MCF 10A (cell line): ENCODE results near the gene PSME3. TPM values are rescaled to one million over a fixed set of nuclear protein-coding genes. Genes with fewer than 3 reads are reported as not detected.
"Not testable (repeated sequence)": the region's sequence is repeated elsewhere in the genome, so short reads cannot be mapped to it uniquely, and the experiment has no call there.

ENCODE experiments used
- BruUV-seq: library from RNA; stranded (reverse); fragments of 400-500 nt; replicated peaks from 2 replicates; lab custom pipeline; 2021; lab: Mats Ljungman, UMichigan
- CTCF ChIA-PET: fragments of 300-600 bp; sonication (Branson Sonifier 250); formaldehyde crosslinking; extraction: SDS; loops from one replicate; lab custom pipeline; 2021; ENCODE audit warnings: antibody characterized with exemption, inconsistent platforms; lab: Yijun Ruan, JAX
- POLR2A ChIA-PET: fragments of 300-600, 350-650 bp; sonication (Branson Sonifier 250); formaldehyde crosslinking; extraction: SDS; loops from one replicate; lab custom pipeline; 2020; ENCODE audit warnings: antibody characterized with exemption, inconsistent platforms; lab: Yijun Ruan, JAX
- DNase-seq: peaks from one replicate; pipeline ENCODE4 v3.0.0-alpha.2; 2018; ENCODE audit not compliant: unreplicated experiment
- H3K27ac Mint-ChIP-seq: one replicate; pipeline ENCODE4 v1.8.0; 2022; ENCODE audit warnings: mild to moderate bottlenecking, low read depth, mixed read lengths; ENCODE audit not compliant: unreplicated experiment
- H3K27me3 Mint-ChIP-seq: one replicate; pipeline ENCODE4 v1.8.0; 2022; ENCODE audit warnings: mixed read lengths; ENCODE audit not compliant: insufficient read depth, unreplicated experiment
- H3K36me3 Mint-ChIP-seq: one replicate; pipeline ENCODE4 v1.8.0; 2022; ENCODE audit warnings: mild to moderate bottlenecking, moderate library complexity, mixed read lengths; ENCODE audit not compliant: insufficient read depth, unreplicated experiment
- H3K4me1 Mint-ChIP-seq: one replicate; pipeline ENCODE4 v1.8.0; 2022; ENCODE audit warnings: mixed read lengths; ENCODE audit not compliant: insufficient read depth, unreplicated experiment
- H3K4me3 Mint-ChIP-seq: one replicate; pipeline ENCODE4 v1.8.0; 2022; ENCODE audit warnings: mild to moderate bottlenecking, moderate library complexity, mixed read lengths; ENCODE audit not compliant: unreplicated experiment
- H3K9me3 Mint-ChIP-seq: one replicate; pipeline ENCODE4 v1.8.0; 2022; ENCODE audit warnings: mixed read lengths; ENCODE audit not compliant: unreplicated experiment
- CTCF ChIP-seq: fragments of 200-600 bp; IDR thresholded peaks from one replicate; pipeline ENCODE4 v1.8.0; 2022; ENCODE audit warnings: antibody characterized with exemption, mild to moderate bottlenecking; ENCODE audit not compliant: unreplicated experiment
- intact Hi-C: fragments of 100-400 bp; cut with micrococcal nuclease; formaldehyde crosslinking; loops from 2 replicates; pipeline ENCODE4 v1.14.1; 2022
- total RNA-seq: library from RNA; stranded (reverse); gene quantifications from 2 replicates; pipeline ENCODE4 v1.2.3, GENCODE V29; 2022

The PSME3 gene
- total RNA-seq, 1 experiment from 2014 or later = 220 TPM

- no peak for TF ChIP-seq CTCF
- ChIA-PET CTCF (no interaction called here), POLR2A (no interaction called here)
- no peak overlapping the region for H3K4me3 Mint-ChIP-seq
- peaks cover 39% of the 10 kb centered on the region for H3K27me3 Mint-ChIP-seq
- H3K36me3 Mint-ChIP-seq = no peaks in the 10 kb centered on the region
- peaks cover 19% of the 10 kb centered on the region for H3K9me3 Mint-ChIP-seq
- BruUV-seq = no TSS peak
- DNase-seq = no peak
- no peaks in the 10 kb centered on the region for H3K4me1 Mint-ChIP-seq
- intact Hi-C loops = no loop called here
- no peak overlapping the region for H3K27ac Mint-ChIP-seq
Observed at GRCh38 chr17:42868338-42868737, 35.1 kb downstream of the PSME3 start.

- peaks cover 12% of the 10 kb centered on the region for H3K27me3 Mint-ChIP-seq
- peaks cover 19% of the 10 kb centered on the region for H3K9me3 Mint-ChIP-seq
- ChIA-PET POLR2A (no interaction called here), CTCF (no interaction called here)
- intact Hi-C loops = no loop called here
- TF ChIP-seq CTCF = no peak
- H3K4me3 Mint-ChIP-seq = no peak overlapping the region
- no TSS peak for BruUV-seq
- H3K36me3 Mint-ChIP-seq = no peaks in the 10 kb centered on the region
- DNase-seq = no peak
- H3K27ac Mint-ChIP-seq = no peak overlapping the region
- H3K4me1 Mint-ChIP-seq = no peaks in the 10 kb centered on the region
Observed at GRCh38 chr17:42871647-42872046, 38.5 kb downstream of the PSME3 start.

GRCh38 chr17:42872251-42872965 is 39.2 kb downstream of the PSME3 start:
- intact Hi-C loops = no loop called here
- no peak overlapping the region for H3K27ac Mint-ChIP-seq
- TF ChIP-seq CTCF = no peak
- no peaks in the 10 kb centered on the region for H3K4me1 Mint-ChIP-seq
- no peaks in the 10 kb centered on the region for H3K36me3 Mint-ChIP-seq
- BruUV-seq = no TSS peak
- DNase-seq = no peak
- ChIA-PET CTCF (no interaction called here), POLR2A (no interaction called here)
- H3K4me3 Mint-ChIP-seq = no peak overlapping the region
- H3K9me3 Mint-ChIP-seq = peaks cover 19% of the 10 kb centered on the region
- H3K27me3 Mint-ChIP-seq = peaks cover 12% of the 10 kb centered on the region

- no peaks in the 10 kb centered on the region for H3K36me3 Mint-ChIP-seq
- H3K4me3 Mint-ChIP-seq = no peak overlapping the region
- H3K27ac Mint-ChIP-seq = no peak overlapping the region
- CTCF ChIA-PET = no interaction called here
- intact Hi-C loops = no loop called here
- TF ChIP-seq CTCF = no peak
- peaks cover 19% of the 10 kb centered on the region for H3K9me3 Mint-ChIP-seq
- peaks cover 21% of the 10 kb centered on the region for H3K27me3 Mint-ChIP-seq
- DNase-seq = no peak
- no TSS peak for BruUV-seq
- POLR2A ChIA-PET = no interaction called here
- no peaks in the 10 kb centered on the region for H3K4me1 Mint-ChIP-seq
Observed at GRCh38 chr17:42873315-42873714, 40.1 kb downstream of the PSME3 start.

GRCh38 chr17:42873932-42874695 is 40.9 kb downstream of the PSME3 start:
- POLR2A ChIA-PET, H3K4me3 Mint-ChIP-seq, DNase-seq, BruUV-seq, H3K27ac Mint-ChIP-seq, H3K36me3 Mint-ChIP-seq, CTCF ChIA-PET, H3K4me1 Mint-ChIP-seq, intact Hi-C loops: not testable (repeated sequence)
- Mint-ChIP-seq H3K27me3 (peaks cover 28% of the 10 kb centered on the region), H3K9me3 (peaks cover 19% of the 10 kb centered on the region)
